Suppressor macrophage treated with lipopolysaccharide for 4 hours (primary cell): ENCODE data around the gene CDR2L.
"Not testable (repeated sequence)": the region's sequence is repeated elsewhere in the genome, so short reads cannot be mapped to it uniquely, and the experiment has no call there.

ENCODE experiments used
- DNase-seq: peaks from one replicate; pipeline ENCODE4 v3.0.0-alpha.2; 2020

The CDR2L gene

GRCh38 chr17:75011401-75012095, 24.1 kb downstream of the CDR2L start:
- DNase-seq = no peak

- no peak for DNase-seq
Observed at GRCh38 chr17:75012096-75012345, 24.6 kb downstream of the CDR2L start.

- peak; percentile 88 for DNase-seq
Observed at GRCh38 chr17:75012346-75013091, 25.1 kb downstream of the CDR2L start, which contains the start of gene MRPL58. Gene MRPL58, plus strand, starts transcription at chr17:75012670. Its CDS starts 17 bp downstream, at chr17:75012687.

GRCh38 chr17:75013092-75013559, 25.7 kb downstream of the CDR2L start:
- DNase-seq = no peak

GRCh38 chr17:75019146-75019545, 31.7 kb downstream of the CDR2L start:
- no peak for DNase-seq

- no peak for DNase-seq
Observed at GRCh38 chr17:75019710-75020109, 32.3 kb downstream of the CDR2L start.

- DNase-seq = no peak
Observed at GRCh38 chr17:75020331-75021110, 33.1 kb downstream of the CDR2L start.

GRCh38 chr17:75024686-75025397, 37.4 kb downstream of the CDR2L start:
- DNase-seq = no peak

- DNase-seq = not testable (repeated sequence)
Observed at GRCh38 chr17:75025398-75025734, 37.9 kb downstream of the CDR2L start.

GRCh38 chr17:75026650-75027049, 39.2 kb downstream of the CDR2L start:
- DNase-seq = peak; percentile 18

- DNase-seq = no peak
Observed at GRCh38 chr17:75030161-75030560, 42.7 kb downstream of the CDR2L start.

- DNase-seq = peak; percentile 83
Observed at GRCh38 chr17:75031972-75032719, 44.7 kb downstream of the CDR2L start.

- DNase-seq = no peak
Observed at GRCh38 chr17:75032720-75033280, 45.4 kb downstream of the CDR2L start.

GRCh38 chr17:75033346-75034235, 46.2 kb downstream of the CDR2L start:
- DNase-seq = peak; percentile 96

- peak; percentile 92 for DNase-seq
Observed at GRCh38 chr17:75034236-75034908, 46.9 kb downstream of the CDR2L start.

GRCh38 chr17:75036643-75037268, 49.3 kb downstream of the CDR2L start:
- peak; percentile 79 for DNase-seq

GRCh38 chr17:75039238-75039637, 51.8 kb downstream of the CDR2L start:
- no peak for DNase-seq

- no peak for DNase-seq
Observed at GRCh38 chr17:75041656-75042280, 54.3 kb downstream of the CDR2L start.

GRCh38 chr17:75043789-75044188, 56.4 kb downstream of the CDR2L start:
- not testable (repeated sequence) for DNase-seq
